ENCODE results near the gene HSD17B12.

GRCh38 chr11:43712676-43713075 is 32.1 kb downstream of the HSD17B12 start:
- TF ChIP-seq CTCF (IDR thresholded peaks at IDR 0.05), result no peak
- TF ChIP-seq POLR2A (IDR thresholded peaks at IDR 0.05), result no peak
